Activated T-helper 1 cell treated with anti-CD3 and anti-CD28 coated beads, Interleukin-12 subunit alpha, Interleukin-12 subunit beta, Interleukin-2, Interleukin-4 antibody, amounts not matched to agents 30 ng/mL and 10 ng/mL and 1 ng/mL, durations not matched to agents 14 hours and 24 hours and 36 hours (primary cell): ENCODE measurements around the gene KAZN. TPM values are rescaled to one million over a fixed set of nuclear protein-coding genes. Genes with fewer than 3 reads are reported as not detected.

Experiments
- DNase-seq: peaks from one replicate; pipeline ENCODE4 v3.0.0; 2021; ENCODE audit warnings: low spot score
- H3K27ac Mint-ChIP-seq: one replicate; pipeline ENCODE4 v1.8.0; 2021; ENCODE audit warnings: mild to moderate bottlenecking, mixed read lengths
- H3K27me3 Mint-ChIP-seq: one replicate; pipeline ENCODE4 v1.8.0; 2022; ENCODE audit warnings: mild to moderate bottlenecking, moderate library complexity, mixed read lengths; ENCODE audit not compliant: insufficient read depth
- H3K36me3 Mint-ChIP-seq: one replicate; pipeline ENCODE4 v1.8.0; 2021; ENCODE audit warnings: low read depth, mixed read lengths
- H3K4me1 Mint-ChIP-seq: one replicate; pipeline ENCODE4 v1.8.0; 2021; ENCODE audit warnings: low read depth, mixed read lengths
- H3K4me3 Mint-ChIP-seq: one replicate; pipeline ENCODE4 v1.8.0; 2021; ENCODE audit warnings: mild to moderate bottlenecking, moderate library complexity, mixed read lengths
- H3K9me3 Mint-ChIP-seq: one replicate; pipeline ENCODE4 v1.8.0; 2021; ENCODE audit warnings: mixed read lengths
- intact Hi-C: fragments of 100-400 bp; cut with micrococcal nuclease; formaldehyde crosslinking; loops from one replicate; pipeline ENCODE4 v1.15.1; 2024
- total RNA-seq: library from RNA; stranded (reverse); gene quantifications from 2 replicates; pipeline ENCODE4 v1.2.3, GENCODE V29; 2022

The KAZN gene
- total RNA-seq, 1 donor from 2014 or later, result 0.54 TPM

- Mint-ChIP-seq H3K27me3 (peaks cover 7% of the 10 kb centered on the region), H3K4me1 (no peaks in the 10 kb centered on the region), H3K27ac (no peak overlapping the region), H3K4me3 (no peak overlapping the region), H3K9me3 (no peaks in the 10 kb centered on the region), H3K36me3 (no peaks in the 10 kb centered on the region)
- intact Hi-C loops, result no loop called here
- no peak for DNase-seq
These were observed 389.5 kb downstream of the KAZN start for GRCh38 chr1:14987829-14988603.

- Mint-ChIP-seq H3K36me3 (no peaks in the 10 kb centered on the region), H3K4me1 (no peaks in the 10 kb centered on the region), H3K4me3 (no peak overlapping the region), H3K27ac (no peak overlapping the region), H3K27me3 (peaks cover 7% of the 10 kb centered on the region), H3K9me3 (no peaks in the 10 kb centered on the region)
- intact Hi-C loops, result no loop called here
- DNase-seq, result no peak
These were observed 390.2 kb downstream of the KAZN start for GRCh38 chr1:14988636-14989035.

GRCh38 chr1:14989931-14990728 is 391.6 kb downstream of the KAZN start:
- no peaks in the 10 kb centered on the region for H3K36me3 Mint-ChIP-seq
- H3K27ac Mint-ChIP-seq, result no peak overlapping the region
- DNase-seq, result no peak
- H3K9me3 Mint-ChIP-seq, result no peaks in the 10 kb centered on the region
- intact Hi-C loops, result no loop called here
- no peaks in the 10 kb centered on the region for H3K27me3 Mint-ChIP-seq
- H3K4me3 Mint-ChIP-seq, result no peak overlapping the region
- H3K4me1 Mint-ChIP-seq, result no peaks in the 10 kb centered on the region

DNA sequence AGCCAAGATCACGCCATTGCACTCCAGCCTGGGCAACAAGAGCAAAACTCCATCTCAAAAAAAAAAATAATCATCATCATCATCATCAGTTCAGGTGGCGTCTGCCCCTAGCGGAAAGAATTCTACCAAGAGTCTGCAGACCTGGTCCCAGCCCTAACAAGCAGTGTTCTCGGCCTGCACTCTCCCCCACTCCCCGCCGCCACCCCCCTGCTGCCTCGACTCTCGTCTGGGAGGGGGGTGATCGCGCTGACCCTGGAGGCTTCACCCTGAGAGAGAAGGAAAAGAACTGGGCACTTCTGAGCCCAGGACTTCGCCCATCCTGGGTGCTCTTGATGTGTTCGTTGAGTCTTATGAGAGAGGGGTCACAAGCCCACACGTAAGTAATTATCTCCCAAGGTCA is 394.9 kb downstream of the KAZN start:
- Mint-ChIP-seq H3K4me1 (no peaks in the 10 kb centered on the region), H3K36me3 (no peaks in the 10 kb centered on the region), H3K27me3 (no peaks in the 10 kb centered on the region), H3K4me3 (no peak overlapping the region), H3K27ac (no peak overlapping the region), H3K9me3 (no peaks in the 10 kb centered on the region)
- intact Hi-C loops, result no loop called here
- no peak for DNase-seq

DNA sequence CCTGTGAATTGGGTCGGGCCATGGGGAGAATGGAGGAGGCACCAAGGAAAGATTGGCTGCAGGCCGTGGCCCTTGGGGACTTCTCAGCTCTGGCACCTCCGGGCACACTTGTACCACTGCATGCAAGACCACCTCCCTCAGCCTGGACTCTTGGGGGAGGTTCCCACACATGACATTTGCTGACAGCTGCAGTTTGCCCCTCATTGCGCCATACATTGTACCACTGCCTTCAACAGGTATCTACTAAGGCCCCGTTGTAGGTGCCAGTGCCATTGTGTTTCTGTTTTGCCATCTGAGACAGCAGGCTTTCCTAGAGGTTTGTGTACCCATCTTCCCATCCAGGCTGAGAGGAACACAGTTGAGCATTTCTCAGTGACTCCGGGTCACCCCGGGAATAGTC is 395.7 kb downstream of the KAZN start:
- no peaks in the 10 kb centered on the region for H3K27me3 Mint-ChIP-seq
- H3K4me3 Mint-ChIP-seq, result no peak overlapping the region
- no peaks in the 10 kb centered on the region for H3K9me3 Mint-ChIP-seq
- intact Hi-C loops, result no loop called here
- no peak overlapping the region for H3K27ac Mint-ChIP-seq
- DNase-seq, result no peak
- H3K4me1 Mint-ChIP-seq, result no peaks in the 10 kb centered on the region
- H3K36me3 Mint-ChIP-seq, result no peaks in the 10 kb centered on the region

GRCh38 chr1:14994841-14995437 is 396.5 kb downstream of the KAZN start:
- peaks cover 2% of the 10 kb centered on the region for H3K27me3 Mint-ChIP-seq

GRCh38 chr1:14996133-14997050 is 397.9 kb downstream of the KAZN start:
- H3K27me3 Mint-ChIP-seq, result peaks cover 2% of the 10 kb centered on the region
- H3K4me1 Mint-ChIP-seq, result no peaks in the 10 kb centered on the region
- no peak overlapping the region for H3K27ac Mint-ChIP-seq
- no peaks in the 10 kb centered on the region for H3K9me3 Mint-ChIP-seq
- no peaks in the 10 kb centered on the region for H3K36me3 Mint-ChIP-seq
- no peak for DNase-seq
- no peak overlapping the region for H3K4me3 Mint-ChIP-seq
- intact Hi-C loops, result no loop called here

More at GRCh38 chr1:14994841-14995437, 396.5 kb downstream of the KAZN start:
- intact Hi-C loops, result no loop called here
- Mint-ChIP-seq H3K36me3 (no peaks in the 10 kb centered on the region), H3K4me3 (no peak overlapping the region), H3K27ac (no peak overlapping the region), H3K4me1 (no peaks in the 10 kb centered on the region), H3K9me3 (no peaks in the 10 kb centered on the region)
- DNase-seq, result no peak

DNA sequence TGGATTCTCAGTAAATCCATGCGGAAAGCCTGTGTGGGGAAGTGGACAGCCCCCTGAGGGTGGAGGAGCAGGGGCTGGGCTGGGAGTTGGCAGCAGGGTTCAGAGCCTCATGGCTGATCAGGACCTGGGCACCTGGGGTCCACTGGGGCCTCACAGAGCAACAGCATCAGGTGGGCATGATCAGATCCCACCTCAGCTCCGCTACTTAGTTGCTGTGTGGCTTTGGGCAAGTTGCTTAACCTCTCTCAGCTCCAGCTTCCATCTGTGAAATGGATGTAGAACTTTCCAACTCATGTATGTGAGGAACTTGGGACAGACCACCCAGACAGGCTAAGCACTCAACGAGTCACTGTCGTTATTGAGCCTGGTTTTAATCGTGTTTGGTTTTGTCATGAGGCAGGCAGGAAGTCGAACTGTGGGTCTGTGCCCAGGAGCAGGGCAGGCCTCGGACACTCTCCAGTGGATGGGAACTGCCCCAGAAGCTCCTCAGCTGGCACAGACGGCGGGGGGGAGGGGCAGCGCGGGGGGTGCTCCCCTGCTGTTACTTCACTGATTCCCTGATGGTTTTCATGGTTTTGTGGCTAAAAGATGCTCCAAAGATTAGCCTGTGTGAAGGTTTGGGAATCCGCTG is 399.3 kb downstream of the KAZN start:
- intact Hi-C loops, result no loop called here
- peaks cover 2% of the 10 kb centered on the region for H3K27me3 Mint-ChIP-seq
- no peaks in the 10 kb centered on the region for H3K36me3 Mint-ChIP-seq
- H3K4me3 Mint-ChIP-seq, result no peak overlapping the region
- no peak overlapping the region for H3K27ac Mint-ChIP-seq
- no peak for DNase-seq
- H3K9me3 Mint-ChIP-seq, result no peaks in the 10 kb centered on the region
- no peaks in the 10 kb centered on the region for H3K4me1 Mint-ChIP-seq

DNA sequence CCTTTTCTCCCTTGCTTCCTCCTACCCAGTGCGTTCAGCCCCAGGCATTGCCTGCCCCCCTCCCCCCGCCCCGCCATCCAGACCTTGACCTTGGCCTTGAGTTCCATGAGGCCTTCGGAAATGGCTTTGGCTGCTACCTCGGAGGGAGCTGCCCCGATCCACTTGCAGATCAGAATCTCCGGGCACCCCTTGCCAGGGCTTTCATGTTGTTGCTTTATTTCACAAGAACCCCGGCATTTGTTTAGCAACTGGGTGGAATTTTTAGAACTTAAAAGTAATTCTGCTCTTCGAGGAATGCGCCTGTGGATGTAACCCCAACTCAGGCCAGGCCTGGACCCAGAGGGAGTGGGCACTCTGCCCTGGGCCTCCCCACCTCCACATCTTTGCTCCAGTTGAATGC is 401.0 kb downstream of the KAZN start:
- Mint-ChIP-seq H3K36me3 (no peaks in the 10 kb centered on the region), H3K4me3 (no peak overlapping the region), H3K9me3 (no peaks in the 10 kb centered on the region), H3K27me3 (peaks cover 2% of the 10 kb centered on the region), H3K27ac (no peak overlapping the region), H3K4me1 (no peaks in the 10 kb centered on the region)
- DNase-seq, result no peak
- intact Hi-C loops, result no loop called here

DNA sequence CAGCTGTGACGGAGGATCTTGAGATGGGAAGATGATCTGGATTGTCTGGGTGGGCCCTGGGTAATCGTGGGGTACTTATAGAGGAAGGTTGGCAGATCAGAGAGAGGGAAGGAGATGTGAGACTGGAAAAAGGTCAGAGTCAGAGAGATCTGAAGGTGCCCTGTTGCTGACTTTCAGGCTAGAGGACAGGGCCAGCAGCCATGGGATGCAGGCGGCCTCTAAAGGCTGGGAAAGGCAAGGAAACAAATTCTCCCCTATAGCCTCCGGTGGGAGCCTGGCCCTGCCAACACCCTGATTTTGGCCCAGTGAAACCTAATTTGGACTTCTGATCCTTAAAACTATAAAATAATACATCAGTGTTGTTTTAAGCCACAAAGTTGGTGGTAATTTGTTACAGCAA is 401.5 kb downstream of the KAZN start:
- Mint-ChIP-seq H3K4me3 (no peak overlapping the region), H3K36me3 (no peaks in the 10 kb centered on the region), H3K4me1 (no peaks in the 10 kb centered on the region), H3K27ac (no peak overlapping the region), H3K9me3 (no peaks in the 10 kb centered on the region), H3K27me3 (peaks cover 2% of the 10 kb centered on the region)
- no peak for DNase-seq
- intact Hi-C loops, result no loop called here

- no peaks in the 10 kb centered on the region for H3K36me3 Mint-ChIP-seq
- H3K4me1 Mint-ChIP-seq, result no peaks in the 10 kb centered on the region
- no peaks in the 10 kb centered on the region for H3K9me3 Mint-ChIP-seq
- no peak overlapping the region for H3K27ac Mint-ChIP-seq
- intact Hi-C loops, result no loop called here
- H3K4me3 Mint-ChIP-seq, result no peak overlapping the region
- no peak for DNase-seq
- peaks cover 2% of the 10 kb centered on the region for H3K27me3 Mint-ChIP-seq
These were observed 402.2 kb downstream of the KAZN start for GRCh38 chr1:15000671-15001070.

DNA sequence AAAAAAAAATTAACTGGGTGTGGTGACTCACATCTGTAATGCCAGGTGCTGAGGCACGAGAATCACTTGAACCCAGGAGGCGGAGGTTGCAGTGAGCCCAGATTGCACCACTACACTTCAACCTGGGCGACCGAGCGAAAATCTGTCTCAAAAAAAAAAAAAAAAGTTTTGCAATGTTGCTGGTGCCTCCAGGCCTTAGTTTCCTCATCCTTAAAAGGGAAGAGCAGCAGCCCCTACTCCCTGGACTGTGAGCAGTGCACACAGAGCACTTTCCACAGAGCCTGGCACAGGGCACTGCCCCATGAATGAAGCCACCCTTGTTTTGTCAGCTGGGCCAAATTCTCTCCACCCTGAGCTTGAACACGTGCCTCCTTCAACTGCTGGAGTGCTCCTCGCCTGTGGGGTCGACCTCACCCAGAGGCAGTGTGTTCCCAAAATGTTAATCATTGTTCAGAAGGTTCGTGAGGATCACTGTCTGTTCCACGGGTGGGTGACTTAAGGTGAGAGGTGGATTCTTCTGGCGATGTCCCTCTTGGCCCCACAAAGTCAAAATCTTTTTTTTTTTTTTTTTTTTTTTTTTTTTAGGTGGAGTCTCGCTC is 402.9 kb downstream of the KAZN start:
- peaks cover 2% of the 10 kb centered on the region for H3K27me3 Mint-ChIP-seq
- no peak overlapping the region for H3K4me3 Mint-ChIP-seq
- intact Hi-C loops, result no loop called here

More for the DNA sequence above, 402.9 kb downstream of the KAZN start:
- DNase-seq, result no peak
- no peak overlapping the region for H3K27ac Mint-ChIP-seq
- H3K36me3 Mint-ChIP-seq, result no peaks in the 10 kb centered on the region
- no peaks in the 10 kb centered on the region for H3K4me1 Mint-ChIP-seq
- no peaks in the 10 kb centered on the region for H3K9me3 Mint-ChIP-seq
